H1 (cell line): ENCODE measurements around the gene TOR4A. TPM values are rescaled to one million over a fixed set of nuclear protein-coding genes. Genes with fewer than 3 reads are reported as not detected.

Experiments
- CTCF ChIA-PET: fragments of 300-600 bp; sonication (Branson Sonifier 250); formaldehyde crosslinking; loops from one replicate; lab custom pipeline; 2021; ENCODE audit not compliant: partially characterized antibody; lab: Charles Lee
- POLR2A ChIA-PET: fragments of 300-600 bp; sonication (Branson Sonifier 250); formaldehyde crosslinking; loops from one replicate; lab custom pipeline; 2021; ENCODE audit warnings: inconsistent platforms; ENCODE audit not compliant: partially characterized antibody; lab: Charles Lee
- DNase-seq, 2 experiments: peaks; one replicate each; pipeline versions ENCODE4 v3.0.0 to v3.0.0-alpha.2; 2010 to 2022; ENCODE audit warnings: low spot score in 2 of 2, low read depth in 1 of 2, mixed read lengths in 1 of 2
- FAIRE-seq: peaks from 2 replicates; lab custom pipeline; 2011; peaks lifted over from hg19 to GRCh38; lab: Jason Lieb, UNC
- H2AFZ ChIP-seq: 2 replicates; pipeline ENCODE4 v1.8.1; 2012; ENCODE audit warnings: low read length, inconsistent platforms
- H2AK5ac ChIP-seq: 2 replicates; pipeline ENCODE4 v1.6.1; 2013; ENCODE audit warnings: low read depth, low read length
- H2BK120ac ChIP-seq: replicated peaks from 2 replicates; pipeline ENCODE3; 2013; ENCODE audit warnings: low read depth, low read length, inconsistent platforms
- H2BK12ac ChIP-seq: 2 replicates; pipeline ENCODE4 v1.6.1; 2013; ENCODE audit warnings: low read depth, low read length
- H2BK15ac ChIP-seq: 2 replicates; pipeline ENCODE4 v1.6.1; 2013; ENCODE audit warnings: low read length
- H2BK20ac ChIP-seq: 2 replicates; pipeline ENCODE4 v1.6.1; 2013; ENCODE audit warnings: low read length
- H2BK5ac ChIP-seq: 2 replicates; pipeline ENCODE4 v1.6.1; 2013; ENCODE audit warnings: low read depth, low read length
- H3K14ac ChIP-seq: 2 replicates; pipeline ENCODE4 v1.6.1; 2013; ENCODE audit warnings: inconsistent platforms; ENCODE audit not compliant: insufficient read length
- H3K18ac ChIP-seq: 2 replicates; pipeline ENCODE4 v1.6.1; 2013; ENCODE audit warnings: low read length; ENCODE audit errors: extremely low read depth
- H3K23ac ChIP-seq: 2 replicates; pipeline ENCODE4 v1.6.1; 2013; ENCODE audit warnings: inconsistent platforms; ENCODE audit not compliant: insufficient read length
- H3K23me2 ChIP-seq: 2 replicates; pipeline ENCODE4 v1.6.1; 2013; ENCODE audit warnings: low read depth, low read length
- H3K27ac ChIP-seq: 2 replicates; pipeline ENCODE4 v1.6.1; 2011; ENCODE audit warnings: low read depth, low read length, inconsistent platforms
- H3K27me3 ChIP-seq, 4 experiments: replicated peaks in 1 of 4; 1 replicate in 1 of 4; 2 replicates in 3 of 4; pipeline versions ENCODE4 v1.6.1 to v1.8.1; 2011 to 2013; ENCODE audit warnings: low read length in 3 of 4, mild to moderate bottlenecking in 3 of 4, inconsistent platforms in 2 of 4, mixed read lengths in 2 of 4, moderate library complexity in 1 of 4; ENCODE audit not compliant: control insufficient read depth in 3 of 4, insufficient read depth in 3 of 4; ENCODE audit errors: extremely low read depth in 1 of 4
- H3K36me3 ChIP-seq, 4 experiments: 2 replicates each; pipeline versions ENCODE4 v1.6.1 to v1.8.1; 2011 to 2013; ENCODE audit warnings: mild to moderate bottlenecking in 4 of 4, low read length in 3 of 4, moderate library complexity in 2 of 4, control low read depth in 1 of 4, inconsistent platforms in 1 of 4; ENCODE audit not compliant: insufficient read depth in 4 of 4, control insufficient read depth in 2 of 4
- H3K4ac ChIP-seq: replicated peaks from 2 replicates; pipeline ENCODE3; 2013; ENCODE audit warnings: low read length, low read depth, mixed read lengths, inconsistent platforms; ENCODE audit not compliant: insufficient read length
- H3K4me1 ChIP-seq, 4 experiments: replicated peaks in 1 of 4; 1 replicate in 1 of 4; 2 replicates in 3 of 4; pipeline versions ENCODE4 v1.6.1 to v1.8.1; 2011 to 2013; ENCODE audit warnings: low read length in 3 of 4, inconsistent platforms in 2 of 4, mixed read lengths in 1 of 4; ENCODE audit not compliant: insufficient read depth in 4 of 4, control insufficient read depth in 3 of 4
- H3K4me2 ChIP-seq, 2 experiments: 2 replicates each; pipeline versions ENCODE4 v1.6.1 to v1.8.1; 2011 to 2013; ENCODE audit warnings: low read depth in 2 of 2, low read length in 2 of 2, control low read depth in 1 of 2, inconsistent platforms in 1 of 2, mild to moderate bottlenecking in 1 of 2; ENCODE audit not compliant: insufficient read depth in 1 of 2
- H3K4me3 ChIP-seq, 4 experiments: fragments of 200-600, 300-600 bp in 1 of 4; sonication (generic), shearing (Covaris generic), sonication (Bioruptor Twin) in 1 of 4; 2 replicates each; pipeline versions ENCODE4 v1.5.1 to v1.8.1; 2011 to 2016; ENCODE audit warnings: low read length in 4 of 4, low read depth in 3 of 4, control low read depth in 2 of 4, inconsistent platforms in 2 of 4, mild to moderate bottlenecking in 2 of 4, mixed read lengths in 1 of 4, moderate library complexity in 1 of 4; ENCODE audit not compliant: insufficient read depth in 2 of 4; ENCODE audit errors: extremely low read depth in 1 of 4
- H3K56ac ChIP-seq: replicated peaks from 2 replicates; pipeline ENCODE3; 2013; ENCODE audit warnings: low read depth, mild to moderate bottlenecking, mixed read lengths, low read length, inconsistent platforms; ENCODE audit not compliant: insufficient read length
- H3K79me1 ChIP-seq: 2 replicates; pipeline ENCODE4 v1.6.1; 2013; ENCODE audit warnings: low read depth, low read length, control low read depth
- H3K79me2 ChIP-seq, 2 experiments: 2 replicates each; pipeline versions ENCODE4 v1.6.1 to v1.8.1; 2012 to 2013; ENCODE audit warnings: low read length in 2 of 2, mild to moderate bottlenecking in 2 of 2, inconsistent platforms in 1 of 2; ENCODE audit not compliant: insufficient read depth in 2 of 2, control insufficient read depth in 1 of 2
- H3K9ac ChIP-seq, 4 experiments: replicated peaks in 1 of 4; 1 replicate in 1 of 4; 2 replicates in 3 of 4; pipeline versions ENCODE4 v1.6.1 to v1.8.1; 2011 to 2013; ENCODE audit warnings: low read depth in 3 of 4, low read length in 3 of 4, control low read depth in 2 of 4, mild to moderate bottlenecking in 2 of 4, moderate library complexity in 2 of 4, inconsistent platforms in 1 of 4; ENCODE audit errors: extremely low read depth in 1 of 4
- H3K9me3 ChIP-seq, 2 experiments: 2 replicates each; pipeline versions ENCODE4 v1.6.1 to v1.8.1; 2012 to 2013; ENCODE audit warnings: mild to moderate bottlenecking in 2 of 2, moderate library complexity in 2 of 2, control low read depth in 1 of 2, inconsistent platforms in 1 of 2, low read depth in 1 of 2, low read length in 1 of 2, mixed read lengths in 1 of 2; ENCODE audit not compliant: insufficient read depth in 2 of 2
- H4K20me1 ChIP-seq, 2 experiments: replicated peaks in 1 of 2; 2 replicates each; pipeline versions ENCODE3 to v1.8.1; 2011 to 2013; ENCODE audit warnings: inconsistent platforms in 2 of 2, low read length in 2 of 2, mild to moderate bottlenecking in 1 of 2; ENCODE audit not compliant: insufficient read depth in 2 of 2, control insufficient read depth in 1 of 2
- H4K5ac ChIP-seq: 2 replicates; pipeline ENCODE4 v1.6.1; 2013; ENCODE audit warnings: low read length, low read depth, mixed read lengths, inconsistent platforms; ENCODE audit not compliant: insufficient read length
- H4K8ac ChIP-seq: 2 replicates; pipeline ENCODE4 v1.8.0; 2013; ENCODE audit warnings: mild to moderate bottlenecking, moderate library complexity, low read length, inconsistent platforms; ENCODE audit not compliant: insufficient read depth; ENCODE audit errors: extremely low read depth
- H4K91ac ChIP-seq: replicated peaks from 2 replicates; pipeline ENCODE3; 2013; ENCODE audit warnings: low read length, mixed read lengths, inconsistent platforms; ENCODE audit not compliant: insufficient read length
- NANOG ChIP-seq: IDR thresholded peaks from 2 replicates; pipeline ENCODE4 v1.6.1; 2011; ENCODE audit warnings: low read length, low read depth, mild to moderate bottlenecking, inconsistent platforms; ENCODE audit not compliant: insufficient read depth, poor library complexity, severe bottlenecking
- NRF1 ChIP-seq: IDR thresholded peaks from 2 replicates; pipeline ENCODE4 v1.6.1; 2011; ENCODE audit warnings: mild to moderate bottlenecking, low read depth, low read length, improper control_type of control experiment
- SAP30 ChIP-seq: fragments of 300-600 bp; sonication (generic); IDR thresholded peaks from 2 replicates; pipeline ENCODE4 v1.7.1; 2012; ENCODE audit warnings: low read length, moderate library complexity, mild to moderate bottlenecking, inconsistent platforms; ENCODE audit not compliant: insufficient read depth, insufficient replicate concordance
- SP4 ChIP-seq: IDR thresholded peaks from 2 replicates; pipeline ENCODE4 v1.6.1; 2012; ENCODE audit warnings: low read length, inconsistent platforms
- TCF12 ChIP-seq: IDR thresholded peaks from 2 replicates; pipeline ENCODE4 v1.6.1; 2011; ENCODE audit warnings: low read depth, mild to moderate bottlenecking, low read length
- YY1 ChIP-seq: IDR thresholded peaks from 2 replicates; pipeline ENCODE4 v1.6.1; 2011; ENCODE audit warnings: low read depth, mild to moderate bottlenecking, low read length
- WGBS, 2 experiments: shearing (Covaris generic) in 1 of 2; methylation state at CpG; one replicate each; pipeline versions ENCODE4 v1.1.6 to v1.1.7; 2013 to 2015; ENCODE audit warnings: low lambda C conversion rate in 2 of 2, mixed read lengths in 2 of 2, inconsistent platforms in 1 of 2, low coverage in 1 of 2, missing lambda C conversion rate in 1 of 2; ENCODE audit not compliant: insufficient replicate concordance in 2 of 2, insufficient coverage in 1 of 2, insufficient read length in 1 of 2; ENCODE audit errors: extremely low coverage in 1 of 2, missing lambda C conversion rate in 1 of 2; 5-methylcytosine and 5-hydroxymethylcytosine counted together
- polyA plus RNA-seq, 7 experiments: library from polyadenylated mRNA; depleted of rRNA in 3 of 7; stranded (reverse) in 5 of 7; unstranded in 2 of 7; fragments of >200 nt in 5 of 7; fragments of 200-250 nt in 2 of 7; gene quantifications; 1 replicate in 5 of 7; 2 replicates in 1 of 7; 4 replicates in 1 of 7; pipeline versions ENCODE4 v1.2.1 to v1.2.3, GENCODE V29; 2011 to 2013; ENCODE audit warnings: missing spikeins in 2 of 7, mixed read lengths in 2 of 7
- total RNA-seq: library from RNA; stranded (reverse); fragmentation: NEBNext Ultra II Directional; extraction: Animal tissue kit (Norgen Biotek cat#: 25700); gene quantifications from 2 replicates; pipeline ENCODE4 v1.2.1, GENCODE V29; 2021
- TF ChIP-seq, protein P1 (sequence below): IDR thresholded peaks from 2 replicates; pipeline ENCODE4 v1.6.1; 2012; ENCODE audit warnings: low read length, inconsistent platforms
- TF ChIP-seq, protein P2 (sequence below), 3 experiments: IDR thresholded peaks; 1 replicate in 2 of 3; 2 replicates in 1 of 3; pipeline versions ENCODE4 v1.5.1 to v1.6.1; 2011; ENCODE audit warnings: low read length in 3 of 3, mild to moderate bottlenecking in 3 of 3, inconsistent platforms in 2 of 3, low read depth in 1 of 3, moderate library complexity in 1 of 3; ENCODE audit not compliant: insufficient read depth in 1 of 3; ENCODE audit errors: control extremely low read depth in 1 of 3

Gene TOR4A
- total and polyA plus RNA-seq, 2 of the 8 experiments (the other 6 are each of a cell fraction or from before 2014, with no cell fraction given): 8.4 to 9.3 TPM

DNA sequence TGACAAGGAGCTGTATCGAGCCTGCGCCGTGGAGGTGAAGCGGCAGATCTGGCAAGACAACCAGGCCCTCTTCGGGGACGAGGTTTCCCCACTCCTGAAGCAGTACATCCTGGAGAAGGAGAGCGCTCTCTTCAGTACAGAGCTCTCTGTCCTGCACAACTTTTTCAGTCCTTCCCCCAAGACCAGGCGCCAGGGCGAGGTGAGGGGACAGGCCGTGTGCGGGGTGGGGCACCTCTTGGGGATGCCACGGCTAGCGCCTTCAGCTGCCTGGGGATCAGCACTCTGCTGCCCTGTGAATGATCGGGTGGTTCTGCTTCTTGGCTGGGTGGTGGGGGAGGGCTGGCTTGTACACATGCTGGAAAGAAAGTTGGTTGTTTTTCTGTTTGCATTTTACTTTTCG is 20.7 kb upstream of the TOR4A start:
- Histone ChIP-seq H3K9me3 (no peaks in the 10 kb centered on the region), H4K5ac (no peak overlapping the region), H3K79me1 (peaks cover 9% of the 10 kb centered on the region), H2AK5ac (no peak overlapping the region), H3K36me3 (peaks cover 3 to 17% (median 12%) of the 10 kb centered on the region in 4 experiments; a peak in 6 of 8 replicates), H3K27me3 (peaks cover 0 to 7% (median 0%) of the 10 kb centered on the region in 4 experiments; a peak in 2 of 7 replicates), H3K14ac (no peak overlapping the region), H4K8ac (no peak overlapping the region), H3K23me2 (peaks cover 14% of the 10 kb centered on the region; the same call in 1 of the 2 replicates), H3K4me3 (no peak overlapping the region), H3K9ac (no peak overlapping the region), H3K56ac (no peak overlapping the region), H4K20me1 (peaks cover 0 to 4% of the 10 kb centered on the region in 2 experiments), H3K27ac (no peak overlapping the region), H3K79me2 (peaks cover 0 to 13% of the 10 kb centered on the region in 2 experiments; a peak in 2 of 4 replicates), H3K23ac (no peak overlapping the region), H3K18ac (no peak overlapping the region), H2BK120ac (no peak overlapping the region), H2BK20ac (no peak overlapping the region), H2BK15ac (no peak overlapping the region), H2BK12ac (no peak overlapping the region), H3K4ac (no peak overlapping the region), H4K91ac (no peak overlapping the region), H3K4me2 (no peak overlapping the region; a peak in 1 of 4 replicates), H2AFZ (no peak overlapping the region), H3K4me1 (peaks cover 0 to 19% (median 15%) of the 10 kb centered on the region in 4 experiments; a peak in 5 of 7 replicates), H2BK5ac (no peak overlapping the region)
- WGBS, 2 experiments: 97% methylated on average over 15 of the region's 15 CpGs; no CpG with 5 or more reads in 1 of the 2 experiments
- ChIA-PET POLR2A (interaction anchor here (0.7 to 69.9 kb wide), 5 partner anchors 0 to 59 kb away, joined by 3 to 1462 read pairs (median 5); partner anchors contain the start of genes CYSRT1, NDOR1, NELFB and RNF208), CTCF (interaction anchor here (1.0 to 4.7 kb wide), 11 partner anchors 9 to 231 kb away, joined by 3 to 13 read pairs (median 4); partner anchors contain the start of genes ABCA2 and RNF224)
- DNase-seq (no peak), FAIRE-seq (no peak)
- TF ChIP-seq, protein P1, sequence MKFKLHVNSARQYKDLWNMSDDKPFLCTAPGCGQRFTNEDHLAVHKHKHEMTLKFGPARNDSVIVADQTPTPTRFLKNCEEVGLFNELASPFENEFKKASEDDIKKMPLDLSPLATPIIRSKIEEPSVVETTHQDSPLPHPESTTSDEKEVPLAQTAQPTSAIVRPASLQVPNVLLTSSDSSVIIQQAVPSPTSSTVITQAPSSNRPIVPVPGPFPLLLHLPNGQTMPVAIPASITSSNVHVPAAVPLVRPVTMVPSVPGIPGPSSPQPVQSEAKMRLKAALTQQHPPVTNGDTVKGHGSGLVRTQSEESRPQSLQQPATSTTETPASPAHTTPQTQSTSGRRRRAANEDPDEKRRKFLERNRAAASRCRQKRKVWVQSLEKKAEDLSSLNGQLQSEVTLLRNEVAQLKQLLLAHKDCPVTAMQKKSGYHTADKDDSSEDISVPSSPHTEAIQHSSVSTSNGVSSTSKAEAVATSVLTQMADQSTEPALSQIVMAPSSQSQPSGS: no peak
- no peak for TF ChIP-seq TCF12
- no peak for TF ChIP-seq YY1
- no peak for TF ChIP-seq NANOG
- TF ChIP-seq SAP30: no peak
- TF ChIP-seq, protein P2, sequence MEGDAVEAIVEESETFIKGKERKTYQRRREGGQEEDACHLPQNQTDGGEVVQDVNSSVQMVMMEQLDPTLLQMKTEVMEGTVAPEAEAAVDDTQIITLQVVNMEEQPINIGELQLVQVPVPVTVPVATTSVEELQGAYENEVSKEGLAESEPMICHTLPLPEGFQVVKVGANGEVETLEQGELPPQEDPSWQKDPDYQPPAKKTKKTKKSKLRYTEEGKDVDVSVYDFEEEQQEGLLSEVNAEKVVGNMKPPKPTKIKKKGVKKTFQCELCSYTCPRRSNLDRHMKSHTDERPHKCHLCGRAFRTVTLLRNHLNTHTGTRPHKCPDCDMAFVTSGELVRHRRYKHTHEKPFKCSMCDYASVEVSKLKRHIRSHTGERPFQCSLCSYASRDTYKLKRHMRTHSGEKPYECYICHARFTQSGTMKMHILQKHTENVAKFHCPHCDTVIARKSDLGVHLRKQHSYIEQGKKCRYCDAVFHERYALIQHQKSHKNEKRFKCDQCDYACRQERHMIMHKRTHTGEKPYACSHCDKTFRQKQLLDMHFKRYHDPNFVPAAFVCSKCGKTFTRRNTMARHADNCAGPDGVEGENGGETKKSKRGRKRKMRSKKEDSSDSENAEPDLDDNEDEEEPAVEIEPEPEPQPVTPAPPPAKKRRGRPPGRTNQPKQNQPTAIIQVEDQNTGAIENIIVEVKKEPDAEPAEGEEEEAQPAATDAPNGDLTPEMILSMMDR (IDR thresholded peaks at IDR 0.05; ENCODE audit: control extremely low read depth in 1 of 3, insufficient read depth in 1 of 3, low read depth in 1 of 3, low read length in 3 of 3): no peak
- TF ChIP-seq NRF1: no peak
- TF ChIP-seq SP4: no peak
